HEK293T (cell line): ENCODE results near the gene TAL1.

Source experiments
- ARNT ChIP-seq: fragments of 450-650 bp; IDR thresholded peaks from 2 replicates; pipeline ENCODE4 v1.6.1; 2017; ENCODE audit warnings: mild to moderate bottlenecking
- BHLHE40 ChIP-seq: fragments of 450-650 bp; IDR thresholded peaks from 2 replicates; pipeline ENCODE4 v1.6.1; 2016; ENCODE audit warnings: mild to moderate bottlenecking, moderate library complexity, borderline replicate concordance
- CTBP1 ChIP-seq: fragments of 450-650 bp; IDR thresholded peaks from 2 replicates; pipeline ENCODE4 v1.6.1; 2016; ENCODE audit warnings: borderline replicate concordance
- ELF4 ChIP-seq: fragments of 450-650 bp; IDR thresholded peaks from 2 replicates; pipeline ENCODE4 v1.6.1; 2017; ENCODE audit warnings: antibody characterized with exemption
- FOXK2 ChIP-seq: fragments of 450-650 bp; IDR thresholded peaks from 2 replicates; pipeline ENCODE4 v1.6.1; 2016; ENCODE audit warnings: mild to moderate bottlenecking
- FOXM1 ChIP-seq: fragments of 450-650 bp; IDR thresholded peaks from 2 replicates; pipeline ENCODE4 v1.6.1; 2017; ENCODE audit warnings: mild to moderate bottlenecking, borderline replicate concordance
- HDGF ChIP-seq: fragments of 450-650 bp; IDR thresholded peaks from 2 replicates; pipeline ENCODE4 v1.6.1; 2017; ENCODE audit warnings: antibody characterized with exemption, borderline replicate concordance
- L3MBTL2 ChIP-seq: fragments of 450-650 bp; conservative IDR thresholded peaks from 2 replicates; pipeline ENCODE4 v1.6.1; 2016; ENCODE audit warnings: mild to moderate bottlenecking
- NFRKB ChIP-seq: fragments of 450-650 bp; IDR thresholded peaks from 2 replicates; pipeline ENCODE4 v1.6.1; 2016; ENCODE audit warnings: mild to moderate bottlenecking, moderate library complexity
- SP1 ChIP-seq: fragments of 450-650 bp; IDR thresholded peaks from 2 replicates; pipeline ENCODE4 v1.6.1; 2017
- SUZ12 ChIP-seq: fragments of 450-650 bp; IDR thresholded peaks from 2 replicates; pipeline ENCODE4 v1.6.1; 2016; ENCODE audit warnings: mild to moderate bottlenecking
- TARDBP ChIP-seq: fragments of 450-650 bp; IDR thresholded peaks from 2 replicates; pipeline ENCODE4 v1.6.1; 2016

DNA sequence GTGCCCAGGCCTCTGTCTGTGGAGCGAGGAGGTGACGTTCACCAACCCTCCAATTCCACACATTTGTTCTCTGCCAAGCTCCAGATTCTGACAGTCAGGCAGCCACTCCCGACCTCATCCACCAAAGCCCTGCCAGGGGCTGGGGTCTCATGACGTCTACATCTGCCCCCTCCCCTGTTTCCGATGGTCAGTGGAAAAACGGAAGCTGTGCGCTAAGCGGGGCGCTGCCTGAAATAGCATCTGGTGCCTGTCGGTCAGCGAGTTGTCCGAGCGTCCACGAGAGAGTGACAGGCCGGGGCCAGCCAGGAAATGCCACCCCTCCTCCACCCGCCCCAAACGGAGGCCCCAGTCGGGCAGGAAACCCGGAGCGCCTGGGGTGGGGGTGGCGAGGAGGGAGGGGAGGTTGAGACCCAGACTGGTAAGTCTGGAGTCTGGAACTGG is 3.2 kb upstream of the TAL1 start:
- no peak for TF ChIP-seq FOXM1
- no peak for TF ChIP-seq BHLHE40
- TF ChIP-seq FOXK2, result no peak
- TF ChIP-seq NFRKB, result no peak
- TF ChIP-seq SP1, result no peak
- no peak for TF ChIP-seq ELF4
- TF ChIP-seq SUZ12, result no peak
- no peak for TF ChIP-seq L3MBTL2
- no peak for TF ChIP-seq HDGF
- no peak for TF ChIP-seq CTBP1
- TF ChIP-seq ARNT, result no peak
- TF ChIP-seq TARDBP, result no peak
